GM18909 (cell line): ENCODE results near the gene TCTN1.
A peak's percentile ranks its signal among the peaks of the same experiment; 100 is the strongest.
"Not testable (repeated sequence)": the region's sequence is repeated elsewhere in the genome, so short reads cannot be mapped to it uniquely, and the experiment has no call there.

Experiments
- ATAC-seq: cut with Tn5 transposase; IDR thresholded peaks from one replicate; pipeline ENCODE4 v1.9.1; 2021; ENCODE audit warnings: mild to moderate bottlenecking; ENCODE audit not compliant: unreplicated experiment, poor library complexity

The TCTN1 gene

DNA sequence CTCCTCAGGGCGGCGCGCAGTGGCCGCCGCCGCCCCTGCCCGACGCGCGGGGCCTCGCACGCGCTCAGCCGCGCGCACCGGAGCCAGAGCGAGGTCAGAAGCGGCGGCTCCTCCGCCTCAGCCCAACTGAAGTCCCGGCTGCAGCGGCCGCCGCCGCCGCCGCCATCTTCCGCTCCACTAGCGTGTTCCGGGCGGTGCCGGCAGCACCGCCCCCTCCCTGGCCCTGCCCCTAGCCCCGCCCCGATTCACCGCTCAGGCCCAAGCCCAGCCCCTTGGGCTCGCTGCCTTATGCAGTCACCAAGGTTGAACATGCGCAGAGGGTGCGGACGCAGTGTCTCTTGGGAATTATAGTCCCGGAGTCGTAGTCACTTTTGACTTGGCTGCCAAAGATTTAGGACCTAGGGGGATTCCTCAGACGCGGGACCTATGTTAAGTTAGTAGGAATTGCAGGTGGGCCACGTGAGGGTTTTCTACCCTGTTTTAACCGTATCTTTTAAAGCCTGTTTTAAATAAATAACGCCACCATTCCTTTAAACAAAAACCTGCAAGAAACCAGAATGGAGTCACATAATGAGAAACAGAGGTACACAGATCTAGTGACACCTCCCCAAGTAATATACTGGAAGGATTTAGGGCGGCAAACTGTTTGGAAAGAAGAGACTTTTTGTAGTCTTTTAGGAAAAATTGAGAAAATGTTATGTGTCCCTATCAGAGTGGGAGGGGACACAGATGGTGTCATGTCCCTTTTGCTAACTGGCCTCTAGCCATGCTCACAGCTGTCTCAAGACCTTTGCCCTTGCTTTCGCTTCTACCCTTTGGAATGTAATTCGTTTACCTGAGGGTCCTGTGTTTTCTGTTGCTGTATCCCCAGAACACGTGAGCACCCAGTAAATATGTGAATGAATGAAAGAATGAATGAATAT lies 30.5 kb upstream of the TCTN1 start, which contains the start of gene PPTC7:
Gene PPTC7 (minus strand): TSS at position 182 of the 923 bp plus-strand sequence. CDS start 287 bp downstream, outside the sequence.
- ATAC-seq = peak; percentile 82

DNA sequence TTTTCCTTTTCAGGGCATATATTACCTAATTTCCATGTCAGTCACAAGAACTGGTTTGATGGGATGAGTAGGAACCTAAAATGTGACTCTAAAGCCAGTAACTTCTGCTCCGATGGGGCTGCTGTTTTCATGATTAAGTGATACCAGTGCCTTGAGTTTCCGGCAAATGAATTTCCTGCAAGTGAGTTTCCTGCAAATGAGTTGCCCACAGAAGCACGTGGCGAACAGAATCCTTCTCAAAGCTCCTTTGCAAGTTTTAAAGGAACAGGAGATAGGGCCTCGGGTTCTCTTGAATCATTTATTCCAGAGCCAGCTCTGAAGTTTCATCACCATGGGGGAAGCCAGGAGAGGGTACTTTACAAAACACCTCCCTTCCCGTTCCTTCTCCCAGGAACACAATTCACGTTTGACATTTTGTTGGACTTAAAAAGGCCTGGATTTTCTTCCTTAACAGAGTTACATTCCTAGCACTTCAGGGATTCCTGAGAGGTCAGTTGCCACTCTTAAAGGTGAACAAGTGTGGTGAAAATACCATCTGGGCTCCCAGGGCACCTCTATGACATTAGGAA lies 28.6 kb upstream of the TCTN1 start:
- ATAC-seq = no peak

DNA sequence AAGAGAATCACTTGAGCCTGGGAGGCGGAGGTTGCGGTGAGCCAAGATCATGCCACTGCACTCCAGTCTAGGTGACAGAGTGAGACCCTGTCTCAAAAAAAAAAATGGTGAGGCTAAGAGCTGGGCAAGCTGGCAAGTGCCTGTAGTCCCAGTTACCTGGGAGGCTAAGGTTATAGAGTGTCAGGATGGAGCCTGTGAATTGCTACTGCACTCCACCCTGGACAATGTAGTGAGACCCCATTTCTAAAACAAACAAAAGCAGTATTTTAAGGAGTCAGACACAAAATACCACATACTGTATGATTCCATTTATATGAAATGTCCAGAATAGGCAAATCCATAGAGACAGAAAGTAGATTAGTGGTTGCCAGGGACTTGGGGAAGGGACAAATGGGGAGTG lies 26.8 kb upstream of the TCTN1 start:
- ATAC-seq = not testable (repeated sequence)

DNA sequence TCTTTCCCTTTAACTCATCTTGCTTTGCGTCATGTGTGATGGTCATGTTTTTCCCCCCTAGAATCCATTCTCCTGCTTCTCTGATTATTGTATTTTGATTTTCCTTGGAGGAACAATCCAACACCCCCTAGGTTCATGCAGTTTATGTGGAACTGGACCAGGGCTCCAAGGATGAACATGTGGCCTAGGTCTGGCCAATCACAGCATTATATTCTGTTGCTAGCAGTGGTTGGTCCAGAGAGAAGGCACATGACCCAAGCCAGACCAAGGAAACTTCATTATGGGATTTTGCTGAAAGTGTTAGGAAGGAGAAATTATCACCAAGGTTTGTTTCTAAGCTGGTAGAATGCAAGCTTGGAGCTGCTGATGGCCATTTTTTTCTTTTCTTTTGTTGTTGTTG lies 23.9 kb upstream of the TCTN1 start:
- no peak for ATAC-seq

DNA sequence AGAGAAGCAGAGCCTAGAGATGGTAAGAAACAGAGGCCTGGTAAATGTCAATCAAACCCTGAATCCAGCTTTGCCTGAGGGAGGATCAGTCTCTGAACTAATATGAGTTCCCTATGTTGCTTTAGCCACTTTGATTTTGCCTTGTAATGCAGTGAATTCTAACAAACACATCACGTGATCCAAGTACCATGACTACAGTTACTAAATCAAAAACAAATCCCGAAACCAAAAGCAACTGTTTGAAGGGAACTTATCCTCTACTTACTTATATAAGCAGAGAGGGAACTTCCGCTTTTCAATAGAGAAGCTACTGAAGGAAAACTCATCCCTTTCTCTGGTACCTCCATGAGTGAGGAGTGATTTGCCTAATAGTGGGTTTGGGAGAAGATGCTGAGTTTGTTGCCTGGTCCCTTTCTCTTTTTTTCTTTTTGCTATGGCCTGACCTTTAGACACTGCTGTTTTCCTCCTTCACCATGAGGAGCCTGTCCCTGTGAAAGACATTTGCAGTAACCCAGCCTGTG lies 23.1 kb upstream of the TCTN1 start:
- ATAC-seq = no peak

DNA sequence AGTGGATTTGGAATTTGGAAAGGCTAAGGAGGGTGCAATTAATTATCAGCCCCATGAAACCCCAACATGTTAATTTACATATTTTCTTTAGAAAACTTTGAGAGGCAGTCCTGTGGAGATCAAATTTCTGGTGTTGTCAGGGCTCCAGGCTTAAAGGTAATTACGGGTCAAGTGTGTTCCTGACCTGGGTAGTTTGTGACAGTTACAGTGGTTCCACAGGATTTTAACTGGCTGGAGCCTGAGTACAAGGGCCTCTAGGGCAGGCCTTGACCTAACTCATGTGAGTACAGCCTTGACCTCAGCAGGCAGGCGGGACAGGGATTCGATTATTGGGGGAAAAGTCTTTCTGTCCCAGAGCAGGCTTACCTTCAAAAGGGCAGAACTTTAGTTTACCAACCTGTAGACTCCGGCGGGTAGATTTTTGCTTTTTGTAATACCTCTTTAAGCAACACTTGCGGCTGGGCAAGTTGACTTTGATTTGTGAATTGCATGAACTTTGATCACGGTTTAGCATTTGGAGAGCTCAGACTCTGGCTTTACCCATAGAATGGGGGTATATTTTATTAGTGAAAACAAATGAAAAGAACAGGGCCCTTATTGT lies 22.4 kb upstream of the TCTN1 start:
- ATAC-seq = no peak

DNA sequence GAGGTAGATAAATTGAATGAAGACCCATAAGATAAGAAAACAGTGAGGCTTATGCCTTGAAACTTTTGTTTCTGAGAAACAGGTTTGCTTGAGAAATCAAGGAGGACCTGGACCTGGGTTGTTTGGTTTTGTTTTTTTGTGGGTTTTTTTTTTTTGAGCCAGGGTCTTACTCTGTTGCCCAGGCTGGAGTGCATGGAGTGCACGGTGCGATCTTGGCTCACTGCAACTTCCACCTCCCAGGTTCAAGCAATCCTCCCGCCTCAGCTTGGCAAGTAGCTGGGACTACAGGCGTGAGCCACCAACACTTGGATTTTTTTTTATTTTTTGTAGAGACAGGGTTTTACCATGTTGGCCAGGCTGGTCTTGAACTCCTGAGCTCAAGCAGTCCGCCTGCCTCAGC lies 21.9 kb upstream of the TCTN1 start:
- no peak for ATAC-seq

DNA sequence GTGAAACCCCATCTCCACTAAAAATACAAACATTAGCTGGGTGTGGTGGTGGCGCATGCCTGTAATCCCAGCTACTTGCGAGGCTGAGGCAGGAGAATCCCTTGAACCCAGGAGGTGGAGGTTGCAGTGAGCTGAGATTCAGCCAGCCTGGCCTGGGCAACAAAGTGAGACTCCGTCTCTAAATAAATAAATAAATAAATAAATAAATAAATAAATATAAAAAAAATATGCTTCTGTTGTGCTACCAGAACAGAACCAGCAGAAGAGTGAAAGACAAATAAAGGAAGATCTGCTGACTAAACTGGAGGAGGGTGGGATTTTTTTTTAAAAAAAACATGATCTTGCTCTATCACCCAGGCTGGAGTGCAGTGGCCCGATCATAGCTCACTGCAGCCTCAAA lies 21.0 kb upstream of the TCTN1 start:
- not testable (repeated sequence) for ATAC-seq

DNA sequence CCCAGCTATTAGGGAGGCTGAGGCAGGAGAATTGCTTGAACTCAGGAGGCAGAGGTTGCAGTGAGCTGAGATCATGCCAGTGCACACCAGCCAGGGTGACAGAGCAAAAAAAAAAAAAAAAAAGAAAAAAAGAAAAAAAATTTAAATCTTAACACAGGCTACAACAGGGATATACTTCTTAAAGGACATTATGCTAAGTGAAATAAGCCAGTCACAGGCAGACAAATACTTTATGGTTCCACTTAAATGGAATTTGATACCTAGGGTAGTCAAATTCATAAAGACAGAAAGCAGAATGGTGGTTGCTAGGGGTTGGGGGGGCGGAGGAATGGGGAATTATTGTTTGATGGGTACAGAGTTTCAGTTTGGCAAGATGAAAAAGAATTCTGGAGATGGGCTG lies 16.0 kb upstream of the TCTN1 start:
- no peak for ATAC-seq

DNA sequence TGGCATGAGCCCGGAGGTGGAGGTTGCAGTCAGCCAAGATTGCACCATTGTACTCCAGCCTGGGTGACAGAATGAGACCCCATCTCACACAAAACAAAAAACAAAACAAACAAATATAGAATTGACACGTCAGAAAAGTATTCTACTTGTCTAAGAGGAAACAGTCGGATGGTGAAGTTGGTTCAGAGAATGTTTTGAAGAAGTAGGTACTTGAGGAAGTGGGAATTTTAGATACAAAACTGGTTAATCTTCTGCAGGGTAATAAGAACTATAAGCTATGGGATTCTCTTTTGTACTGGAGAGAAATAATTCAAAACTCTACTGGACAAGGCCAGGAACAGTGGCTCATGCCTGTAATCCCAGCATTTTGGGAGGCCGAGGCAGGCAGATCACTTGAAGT lies 14.6 kb upstream of the TCTN1 start:
- ATAC-seq = no peak

DNA sequence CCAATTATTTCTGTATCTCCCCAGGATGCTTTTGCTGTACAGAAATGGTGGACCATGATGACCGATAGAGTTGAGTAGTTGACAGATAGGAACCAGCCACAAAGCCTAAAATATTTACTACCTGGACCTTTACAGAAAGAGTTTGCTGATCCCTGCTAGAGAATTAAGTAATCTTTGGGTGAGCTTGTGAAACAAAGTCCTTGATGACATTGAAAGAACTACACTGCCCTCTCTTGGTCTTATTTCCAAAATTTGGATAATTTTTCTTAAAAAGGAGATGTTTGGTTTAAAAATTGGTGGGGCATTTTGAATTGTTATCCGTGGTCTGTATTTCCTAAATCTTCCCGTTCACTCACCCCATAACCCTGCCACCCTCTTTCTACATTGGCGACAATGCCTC lies 13.7 kb upstream of the TCTN1 start:
- no peak for ATAC-seq

DNA sequence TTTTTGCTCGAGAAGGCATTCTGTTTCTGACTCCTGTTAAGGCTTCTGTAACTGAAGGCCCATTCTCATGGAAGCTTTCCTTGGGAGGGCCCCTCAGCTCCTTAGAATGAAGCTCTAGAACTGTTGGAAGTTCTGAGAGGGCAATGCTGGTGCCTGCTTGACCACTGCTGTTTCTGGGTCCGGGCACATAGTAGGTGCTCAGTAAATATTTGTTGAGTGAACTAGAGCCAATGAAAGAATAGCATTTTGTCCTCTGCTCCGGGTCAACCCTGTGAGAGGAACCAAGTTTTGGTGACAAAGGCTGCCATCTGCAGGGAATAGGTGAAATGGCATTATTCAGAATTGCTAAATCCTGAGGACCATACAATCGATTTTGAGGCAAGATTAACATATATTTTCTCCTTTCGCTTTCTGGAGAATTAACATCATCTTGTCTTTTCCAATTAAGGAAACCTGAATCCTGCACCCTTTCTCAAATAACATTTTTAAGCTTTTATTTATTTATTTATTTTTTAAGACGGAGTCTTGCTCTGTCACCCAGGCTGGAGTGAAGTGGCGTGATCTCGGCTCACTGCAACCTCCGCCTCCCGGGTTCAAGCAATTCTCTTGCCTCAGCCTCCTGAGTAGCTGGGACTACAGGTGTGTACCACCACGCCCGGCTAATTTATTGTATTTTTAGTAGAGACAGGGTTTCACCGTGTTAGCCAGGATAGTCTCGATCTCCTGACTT lies 11.7 kb upstream of the TCTN1 start:
- ATAC-seq = not testable (repeated sequence)

DNA sequence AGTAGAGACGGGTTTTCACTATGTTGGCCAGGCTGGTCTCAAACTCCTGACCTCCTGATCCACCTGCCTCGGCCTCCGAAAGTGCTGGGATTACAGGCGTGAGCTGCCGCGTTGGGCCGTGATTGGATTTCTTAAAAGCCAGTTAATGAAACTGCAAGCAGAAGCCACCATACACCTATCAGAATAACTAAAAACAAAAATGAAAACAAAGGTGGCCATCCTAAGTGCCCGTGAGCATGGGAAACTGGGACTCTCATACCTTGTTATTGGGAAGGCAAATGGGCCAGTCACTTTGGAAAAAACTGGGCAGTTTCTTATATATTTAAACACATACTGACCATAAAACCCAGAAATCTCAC lies 7.7 kb upstream of the TCTN1 start:
- ATAC-seq = no peak

DNA sequence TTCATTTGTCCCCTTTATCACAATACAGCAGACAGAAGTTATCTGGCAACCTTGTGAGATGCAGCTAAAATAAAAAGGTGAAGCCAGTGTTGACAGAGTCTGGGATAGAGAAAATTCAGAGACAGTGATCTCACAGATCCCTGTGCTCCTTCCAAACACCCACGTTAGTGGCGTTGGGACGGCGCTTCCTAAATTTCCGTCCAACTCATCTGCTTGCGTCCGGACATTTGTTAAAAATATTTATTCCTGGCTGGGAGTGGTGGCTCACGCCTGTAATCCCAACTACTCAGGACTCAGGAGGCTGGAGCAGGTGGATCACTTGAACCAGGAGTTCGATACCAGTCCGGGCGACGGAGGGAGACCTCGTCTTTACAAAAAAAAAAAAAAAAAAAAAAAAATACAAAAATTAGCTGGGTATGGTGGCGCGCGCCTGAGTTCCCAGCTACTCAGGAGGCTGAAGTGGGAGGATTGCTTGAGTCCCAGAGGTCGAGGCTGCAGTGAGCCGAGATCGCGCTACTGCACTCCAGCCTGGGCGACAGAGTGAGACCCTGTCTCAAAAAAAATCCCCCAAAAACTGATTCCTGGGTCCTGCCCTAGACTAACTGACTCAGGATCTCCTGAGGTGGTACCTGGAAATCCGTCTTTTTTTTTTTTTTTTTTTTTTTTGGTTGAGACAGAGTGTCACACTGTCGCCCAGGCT lies 708 bp upstream of the TCTN1 start:
- no peak for ATAC-seq

DNA sequence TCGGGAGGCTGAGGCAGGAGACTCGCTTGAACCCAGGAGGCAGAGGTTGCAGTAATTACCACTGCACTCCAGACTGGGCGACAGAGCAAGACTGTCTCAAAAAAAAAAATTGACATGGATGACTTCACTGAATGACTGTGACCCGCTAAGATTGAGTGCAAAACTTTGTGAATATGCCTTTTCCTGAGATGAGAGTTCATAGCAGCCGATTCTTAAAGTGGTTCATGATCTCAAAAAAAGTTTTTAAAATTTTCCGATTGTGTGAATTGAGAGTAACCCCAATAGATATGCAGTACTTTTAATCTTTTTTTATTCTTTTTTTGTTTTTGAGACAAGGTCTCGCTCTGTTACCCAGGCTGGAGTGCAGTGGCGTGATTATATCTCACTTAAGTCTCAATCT lies 1.2 kb downstream of the TCTN1 start:
- ATAC-seq = no peak

DNA sequence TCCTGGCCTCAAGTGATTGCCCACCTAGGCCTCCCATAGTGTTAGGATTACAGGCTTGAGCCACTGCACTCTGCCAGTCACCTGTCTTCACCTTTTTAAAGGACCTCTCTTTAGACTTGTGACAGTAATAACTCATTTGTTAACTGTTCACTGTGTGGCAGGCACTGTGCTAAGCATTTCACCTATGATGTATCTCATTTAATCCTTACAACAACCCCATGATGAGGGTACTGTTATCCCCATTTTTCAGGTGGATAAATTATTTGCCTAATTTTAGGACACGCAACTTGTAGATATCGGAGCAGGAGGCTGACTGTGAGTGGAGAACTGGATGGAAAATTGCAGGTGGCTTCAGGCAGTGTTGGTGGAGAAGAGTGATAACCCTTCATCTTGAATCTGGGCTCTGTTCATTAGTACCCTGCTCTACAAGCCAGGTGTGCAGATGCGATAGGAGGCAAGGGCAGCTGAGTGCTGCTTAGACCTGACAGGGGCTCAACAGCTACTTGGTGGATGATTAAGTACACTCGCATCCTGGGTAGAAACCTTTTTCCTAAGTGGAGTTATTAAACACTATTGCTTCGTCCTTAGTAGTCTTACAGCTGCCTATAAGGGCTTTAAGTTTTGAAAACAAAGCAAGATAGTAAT lies 2.7 kb downstream of the TCTN1 start:
- no peak for ATAC-seq

DNA sequence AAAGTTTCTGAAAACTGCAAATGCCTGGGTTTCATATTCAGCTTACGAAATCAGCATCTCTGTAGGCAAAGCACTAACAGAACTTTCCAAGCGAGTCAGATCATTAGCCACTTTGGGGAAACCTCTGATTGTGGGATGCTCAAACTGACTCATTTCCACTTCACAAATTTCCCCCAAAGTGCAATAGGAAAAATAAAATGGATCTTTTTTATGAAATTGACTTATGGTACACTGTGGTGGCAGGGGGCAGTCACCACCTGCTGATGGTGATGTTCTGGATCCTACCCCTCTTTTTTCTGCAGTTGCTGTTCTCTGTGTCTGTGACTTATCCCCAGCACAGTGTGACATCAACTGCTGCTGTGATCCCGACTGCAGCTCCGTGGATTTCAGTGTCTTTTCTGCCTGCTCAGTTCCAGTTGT lies 5.6 kb downstream of the TCTN1 start:
- ATAC-seq = peak; percentile 71

DNA sequence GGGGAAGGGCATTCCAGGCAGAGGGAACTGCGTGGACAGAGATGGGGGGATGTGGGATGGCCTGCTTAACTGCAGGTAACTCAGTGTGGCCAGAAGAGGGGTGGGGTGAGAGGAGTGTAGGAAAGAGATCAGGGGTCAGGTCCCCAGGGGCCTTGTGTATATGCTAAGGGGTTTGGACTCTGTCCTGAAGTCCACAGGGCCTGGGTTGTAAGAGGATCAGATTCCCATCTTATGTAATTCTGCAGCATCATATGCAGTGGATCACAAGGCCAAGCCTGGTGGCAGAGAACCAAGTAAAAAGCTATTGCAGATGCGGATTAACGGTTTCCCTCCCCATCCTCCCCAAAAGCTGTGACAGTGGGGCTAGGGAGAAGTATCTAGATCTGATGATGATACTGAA lies 8.7 kb downstream of the TCTN1 start:
- no peak for ATAC-seq

DNA sequence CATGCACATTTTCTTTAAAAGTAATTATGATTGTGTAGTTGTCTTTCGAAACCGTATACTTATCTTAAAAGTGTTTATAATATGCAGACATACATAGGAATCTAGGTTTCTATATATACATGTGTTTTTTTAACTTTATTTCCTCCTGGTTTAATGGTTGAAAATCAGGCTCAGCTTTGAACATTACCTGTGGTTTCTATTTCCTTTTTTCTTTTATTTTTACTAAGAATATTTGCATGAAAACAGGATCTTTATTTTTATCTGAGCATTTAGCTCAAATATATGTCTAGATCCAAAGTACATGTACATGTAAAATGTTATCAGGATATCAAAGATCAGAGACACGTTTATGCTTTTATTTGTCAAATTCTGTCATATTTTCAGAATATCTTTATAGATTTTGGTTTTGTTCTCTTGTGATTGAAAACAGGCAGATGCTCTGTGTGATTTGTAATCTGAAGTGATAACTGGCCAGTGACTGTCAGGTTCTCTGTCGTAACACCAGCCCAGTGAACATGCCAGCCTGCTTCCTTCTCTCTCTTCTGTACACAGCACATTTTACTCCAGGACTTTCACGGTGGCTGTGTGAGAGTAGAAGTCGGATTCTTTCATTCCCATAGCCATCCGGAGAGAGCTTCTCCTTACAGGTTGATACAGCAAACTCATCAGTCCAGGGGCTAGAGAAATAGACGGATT lies 13.7 kb downstream of the TCTN1 start:
- no peak for ATAC-seq
